Caco-2 (cell line): ENCODE data around the gene NUP85. TPM values are rescaled to one million over a fixed set of nuclear protein-coding genes. Genes with fewer than 3 reads are reported as not detected.

Experiments
- BruUV-seq: library from RNA; stranded (reverse); fragments of 400-500 nt; replicated peaks from 2 replicates; lab custom pipeline; 2021; lab: Mats Ljungman, UMichigan
- CTCF ChIA-PET: fragments of 300-600 bp; sonication (Branson Sonifier 250); formaldehyde crosslinking; loops from one replicate; lab custom pipeline; 2022; ENCODE audit warnings: antibody characterized with exemption; lab: Charles Lee
- POLR2A ChIA-PET: fragments of 300-600 bp; sonication (Branson Sonifier 250); formaldehyde crosslinking; loops from one replicate; lab custom pipeline; 2022; ENCODE audit warnings: antibody characterized with exemption; lab: Charles Lee
- DNase-seq, 2 experiments: peaks; one replicate each; pipeline versions ENCODE4 v3.0.0 to v3.0.0-alpha.2; 2020 to 2022
- H3K27me3 ChIP-seq: replicated peaks from 2 replicates; pipeline ENCODE4 v1.6.0; 2011; ENCODE audit warnings: low read length; ENCODE audit not compliant: control insufficient read depth, insufficient read depth
- H3K36me3 ChIP-seq: 2 replicates; pipeline ENCODE4 v1.5.1; 2011; ENCODE audit warnings: low read length; ENCODE audit not compliant: control insufficient read depth, insufficient read depth
- H3K4me1 ChIP-seq: fragments of 250-450 bp; sonication (Bioruptor Pico); 2 replicates; pipeline ENCODE4 v1.5.1; 2020; ENCODE audit warnings: mild to moderate bottlenecking
- H3K4me3 ChIP-seq: 2 replicates; pipeline ENCODE4 v1.5.1; 2011; ENCODE audit warnings: low read depth, mild to moderate bottlenecking, control low read depth, low read length
- H3K9me3 ChIP-seq: fragments of 250-450 bp; sonication (Bioruptor Pico); 2 replicates; pipeline ENCODE4 v1.5.1; 2020; ENCODE audit warnings: mild to moderate bottlenecking, moderate library complexity
- H3K27ac Mint-ChIP-seq: one replicate; pipeline ENCODE4 v1.8.0; 2022; ENCODE audit warnings: mixed read lengths; ENCODE audit not compliant: unreplicated experiment
- H3K27me3 Mint-ChIP-seq: one replicate; pipeline ENCODE4 v1.8.0; 2022; ENCODE audit warnings: mixed read lengths; ENCODE audit not compliant: insufficient read depth, unreplicated experiment
- H3K36me3 Mint-ChIP-seq: one replicate; pipeline ENCODE4 v1.8.0; 2022; ENCODE audit warnings: mild to moderate bottlenecking, mixed read lengths; ENCODE audit not compliant: insufficient read depth, unreplicated experiment
- H3K4me1 Mint-ChIP-seq: one replicate; pipeline ENCODE4 v1.8.0; 2022; ENCODE audit warnings: low read depth, mixed read lengths; ENCODE audit not compliant: unreplicated experiment
- H3K4me3 Mint-ChIP-seq: one replicate; pipeline ENCODE4 v1.8.0; 2022; ENCODE audit warnings: mild to moderate bottlenecking, moderate library complexity, mixed read lengths; ENCODE audit not compliant: unreplicated experiment
- H3K9me3 Mint-ChIP-seq: one replicate; pipeline ENCODE4 v1.8.0; 2022; ENCODE audit warnings: mixed read lengths; ENCODE audit not compliant: unreplicated experiment
- CTCF ChIP-seq, 2 experiments: fragments of 200-600 bp in 1 of 2; IDR thresholded peaks; 1 replicate in 1 of 2; 2 replicates in 1 of 2; pipeline versions ENCODE4 v1.5.1 to v1.8.0; 2011 to 2022; ENCODE audit warnings: antibody characterized with exemption in 1 of 2, control low read depth in 1 of 2, inconsistent platforms in 1 of 2, low read depth in 1 of 2, low read length in 1 of 2, mild to moderate bottlenecking in 1 of 2, moderate library complexity in 1 of 2; ENCODE audit not compliant: insufficient read depth in 1 of 2, severe bottlenecking in 1 of 2, unreplicated experiment in 1 of 2
- intact Hi-C: fragments of 100-400 bp; cut with micrococcal nuclease; formaldehyde crosslinking; loops from one replicate; pipeline ENCODE4 v1.10.0; 2022; ENCODE audit not compliant: unreplicated experiment
- total RNA-seq: library from RNA; stranded (reverse); gene quantifications from 2 replicates; pipeline ENCODE4 v1.2.3, GENCODE V29; 2022

The NUP85 gene
- total RNA-seq, 1 experiment from 2014 or later, result 119 TPM

GRCh38 chr17:75270966-75271232, 65.4 kb downstream of the NUP85 start, which contains the start of gene MIF4GD:
TSS of gene MIF4GD (minus strand) at chr17:75271231. CDS start at chr17:75270195, 1,036 bp downstream.
- H3K9me3 ChIP-seq, result no peaks in the 10 kb centered on the region
- H3K4me3 ChIP-seq, result peak within 1 kb of the TSS; percentile 97
- H3K36me3 ChIP-seq, result peaks cover 7% of the 10 kb centered on the region
- no peaks in the 10 kb centered on the region for H3K9me3 Mint-ChIP-seq
- ChIA-PET POLR2A (interaction anchor here (0.6 to 4.0 kb wide), 10 partner anchors 10 to 509 kb away, joined by 3 to 48 read pairs (median 5); partner anchors contain the start of genes GGA3, GRB2, MRPS7 and NUP85), CTCF (interaction anchor here (0.5 to 3.2 kb wide), 38 partner anchors 8 to 509 kb away, joined by 3 to 91 read pairs (median 4); partner anchors contain the start of genes GGA3, GRB2, LLGL2 and MRPS7)
- no peak for DNase-seq
- H3K36me3 Mint-ChIP-seq, result peaks cover 51% of the 10 kb centered on the region
- H3K4me1 Mint-ChIP-seq, result peaks cover 15% of the 10 kb centered on the region
- no peaks in the 10 kb centered on the region for H3K27me3 ChIP-seq
- TF ChIP-seq CTCF (IDR thresholded peaks at IDR 0.05; ENCODE audit: insufficient read depth in 1 of 2, low read depth in 1 of 2, low read length in 1 of 2, severe bottlenecking in 1 of 2, unreplicated experiment in 1 of 2), result no peak
- intact Hi-C loops, result loop anchor here (1.0 to 2.0 kb wide), 3 partner anchors 18 to 141 kb away; partner anchors contain the start of genes GRB2 and SLC25A19
- H3K27ac Mint-ChIP-seq, result peak within 1 kb of the TSS; percentile 84
- H3K27me3 Mint-ChIP-seq, result no peaks in the 10 kb centered on the region
- no TSS peak for BruUV-seq
- H3K4me3 Mint-ChIP-seq, result peak within 1 kb of the TSS; percentile 71
- peaks cover 14% of the 10 kb centered on the region; the same call in 1 of the 2 replicates for H3K4me1 ChIP-seq

GRCh38 chr17:75271233-75271954, 65.9 kb downstream of the NUP85 start:
- H3K4me3 ChIP-seq, result peak overlapping the region; percentile 97
- H3K4me1 ChIP-seq, result peaks cover 14% of the 10 kb centered on the region; the same call in 1 of the 2 replicates
- TF ChIP-seq CTCF (IDR thresholded peaks at IDR 0.05; ENCODE audit: insufficient read depth in 1 of 2, low read depth in 1 of 2, low read length in 1 of 2, severe bottlenecking in 1 of 2, unreplicated experiment in 1 of 2), result peak; percentile 41 to 91
- CTCF ChIA-PET, result interaction anchor here (0.5 to 3.2 kb wide), 40 partner anchors 8 to 1068 kb away, joined by 3 to 91 read pairs (median 4); partner anchors contain the start of genes GGA3, GRB2, LLGL2 and MRPS7
- BruUV-seq, result no TSS peak
- H3K36me3 ChIP-seq, result peaks cover 7% of the 10 kb centered on the region
- H3K9me3 ChIP-seq, result no peaks in the 10 kb centered on the region
- peak; percentile 67 to 93 for DNase-seq
- Mint-ChIP-seq H3K4me1 (peaks cover 15% of the 10 kb centered on the region), H3K4me3 (peak overlapping the region; percentile 71), H3K36me3 (peaks cover 48% of the 10 kb centered on the region), H3K27me3 (no peaks in the 10 kb centered on the region), H3K9me3 (no peaks in the 10 kb centered on the region), H3K27ac (peak overlapping the region; percentile 1)
- intact Hi-C loops, result loop anchor here (2.0 kb wide), 2 partner anchors 17 to 133 kb away; partner anchors contain the start of genes GRB2 and SLC25A19
- POLR2A ChIA-PET, result interaction anchor here (0.6 to 4.0 kb wide), 10 partner anchors 10 to 508 kb away, joined by 3 to 48 read pairs (median 5); partner anchors contain the start of genes GGA3, GRB2, MRPS7 and NUP85
- H3K27me3 ChIP-seq, result no peaks in the 10 kb centered on the region
